NCI-H526 treated with DMSO at 0.1 percent for 48 hours (cell line): ENCODE measurements around the gene GALNT17.

Source experiments
- DNase-seq: peaks from one replicate; lab custom pipeline; 2025; lab: John Stamatoyannopoulos, UW

GALNT17 gene

DNA sequence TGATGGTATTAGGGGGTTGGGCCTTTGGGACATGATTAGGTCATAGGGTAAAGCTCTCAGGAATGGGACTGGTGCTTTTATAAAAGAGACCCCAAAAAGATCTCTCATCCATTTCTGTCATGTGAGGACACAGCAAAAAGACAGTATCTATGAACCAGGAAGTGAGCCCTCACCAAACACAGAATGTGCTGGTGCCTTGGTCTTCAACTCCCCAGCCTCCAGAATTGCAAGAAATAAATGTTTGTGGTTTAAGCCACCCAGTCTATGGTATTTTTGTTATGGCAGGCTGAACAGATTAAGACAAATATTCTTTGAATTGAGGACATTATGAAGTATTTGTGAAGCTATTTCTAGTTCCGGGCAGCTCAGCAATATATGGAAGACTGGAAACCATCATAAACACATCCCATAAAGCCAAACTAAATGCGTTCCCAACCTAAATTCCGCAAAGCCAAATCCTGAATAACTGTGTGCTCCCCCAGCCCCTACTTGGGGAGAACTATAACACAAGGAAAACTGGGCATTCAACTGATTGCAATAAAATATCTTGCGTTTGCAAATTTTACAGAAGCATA is 153.7 kb downstream of the GALNT17 start:
- no peak for DNase-seq

DNA sequence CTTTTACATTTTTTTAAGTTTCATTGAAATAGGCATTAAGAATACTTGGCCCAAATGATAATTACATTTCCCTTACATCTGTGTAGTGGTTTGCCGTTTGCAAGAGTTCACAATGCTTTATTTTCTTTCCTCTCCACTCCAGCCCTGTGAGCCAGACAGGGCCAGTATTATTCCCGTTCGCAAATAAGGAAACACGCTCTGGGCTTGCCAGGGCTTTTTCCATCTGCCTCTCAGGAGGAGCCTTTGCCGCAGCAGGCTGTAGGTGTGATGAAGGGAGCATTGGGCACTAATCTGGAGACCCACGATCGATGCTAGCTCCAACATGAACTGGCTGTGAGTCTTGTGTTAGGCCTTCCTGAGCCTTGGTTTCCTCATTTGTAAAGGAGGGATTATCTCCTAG is 154.4 kb downstream of the GALNT17 start:
- no peak for DNase-seq

DNA sequence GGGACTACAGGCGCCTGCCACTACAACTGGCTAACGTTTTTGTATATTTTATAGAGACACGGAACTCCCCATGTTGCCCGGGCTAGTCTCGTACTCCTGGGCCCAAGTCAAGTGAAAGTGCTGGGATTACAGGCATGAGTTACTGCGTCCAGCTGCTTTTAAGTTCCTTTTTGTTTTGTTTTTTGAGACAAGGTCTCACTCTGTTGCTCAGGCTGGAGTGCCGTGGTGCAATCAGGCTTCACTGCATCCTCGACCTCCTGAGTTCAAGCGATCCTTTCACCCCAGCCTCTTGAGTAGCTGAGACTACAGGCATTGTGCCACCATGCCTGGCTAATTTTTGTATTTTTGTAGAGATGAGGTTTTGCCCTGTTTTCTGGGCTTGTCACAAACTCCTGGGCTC is 155.0 kb downstream of the GALNT17 start:
- no peak for DNase-seq

DNA sequence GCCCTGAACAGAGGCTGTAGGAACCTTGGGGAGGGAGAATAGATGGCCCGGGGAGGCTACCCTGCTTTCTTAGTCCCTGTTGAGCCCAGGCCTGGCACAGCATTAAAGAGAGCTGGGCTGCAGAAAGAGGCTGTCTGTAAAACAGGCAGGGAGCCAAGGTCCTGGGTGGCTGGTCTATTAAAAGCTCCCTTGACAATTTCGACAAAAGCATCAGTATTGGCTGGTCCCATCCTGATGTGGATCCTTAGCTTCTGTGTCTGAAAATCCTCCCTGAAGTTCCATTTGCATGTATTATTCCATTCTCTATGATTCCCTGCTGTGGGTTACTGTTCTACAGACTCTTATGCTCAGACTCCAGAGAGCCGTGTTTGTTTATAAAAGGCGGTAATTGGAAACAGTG is 158.5 kb downstream of the GALNT17 start:
- no peak for DNase-seq

DNA sequence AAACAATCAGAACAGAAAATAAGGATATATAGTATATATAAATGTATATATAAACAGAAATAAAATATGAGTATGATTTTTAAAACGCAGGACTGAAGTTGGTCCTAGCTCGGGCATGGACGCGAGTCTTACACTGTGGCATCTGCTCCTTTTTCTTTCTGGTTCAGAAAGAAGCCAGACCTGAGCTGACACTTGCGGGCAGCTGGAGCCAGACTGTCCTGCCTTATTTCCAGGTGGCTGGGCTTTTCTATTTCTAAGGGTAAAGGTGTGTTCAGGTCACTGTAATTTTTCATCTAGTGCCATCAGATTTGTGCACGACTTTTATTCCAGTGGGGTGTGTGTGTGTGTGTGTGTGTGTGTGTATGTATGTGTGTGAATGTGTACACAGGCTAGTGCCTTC is 166.4 kb downstream of the GALNT17 start:
- DNase-seq = no peak

GRCh38 chr7:71300086-71300485 is 168.1 kb downstream of the GALNT17 start:
- DNase-seq = no peak

- no peak for DNase-seq
Measured at GRCh38 chr7:71300603-71301002, 168.7 kb downstream of the GALNT17 start.

- DNase-seq = no peak
Measured at GRCh38 chr7:71301167-71301566, 169.2 kb downstream of the GALNT17 start.

GRCh38 chr7:71303566-71303965 is 171.6 kb downstream of the GALNT17 start:
- no peak for DNase-seq

DNA sequence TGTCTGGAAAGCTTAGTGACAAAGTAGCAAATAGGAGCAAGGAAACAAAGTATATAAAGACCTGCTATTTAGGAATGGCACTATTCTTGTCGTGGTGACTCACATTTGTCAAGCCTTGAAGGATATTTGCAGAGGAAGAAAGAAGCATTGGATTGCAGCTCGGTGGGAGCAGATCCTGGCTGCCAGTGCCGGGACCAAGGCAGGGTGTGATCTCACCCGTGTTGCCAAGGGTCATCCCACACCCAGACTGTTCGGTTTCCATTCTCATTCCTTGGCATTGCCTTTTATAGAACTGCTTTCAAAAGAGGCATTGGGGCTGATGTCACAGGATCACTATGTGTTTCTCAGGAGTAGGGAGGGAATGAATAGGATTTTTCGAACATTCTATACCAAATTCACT is 176.2 kb downstream of the GALNT17 start:
- DNase-seq = no peak

DNA sequence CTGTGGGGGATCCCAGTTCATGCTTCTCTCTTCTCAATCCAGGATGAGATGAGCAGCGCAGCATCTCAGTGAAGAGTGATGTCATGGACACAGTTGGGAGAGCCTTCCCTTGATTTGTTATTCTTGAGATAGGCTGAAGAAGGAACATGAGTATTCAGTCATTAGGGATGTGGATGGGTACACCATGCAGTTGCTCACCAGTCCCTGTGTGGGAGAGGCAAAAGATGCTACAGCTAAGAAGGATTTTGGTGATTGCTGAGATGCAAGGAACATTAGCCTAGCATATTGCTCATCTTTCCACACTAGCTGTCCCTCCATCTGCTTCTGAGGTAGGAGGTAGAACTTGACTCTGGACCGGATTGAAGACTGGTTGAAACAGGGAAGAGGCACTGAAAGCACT is 179.6 kb downstream of the GALNT17 start:
- no peak for DNase-seq

GRCh38 chr7:71312755-71313490 is 181.0 kb downstream of the GALNT17 start:
- no peak for DNase-seq

DNA sequence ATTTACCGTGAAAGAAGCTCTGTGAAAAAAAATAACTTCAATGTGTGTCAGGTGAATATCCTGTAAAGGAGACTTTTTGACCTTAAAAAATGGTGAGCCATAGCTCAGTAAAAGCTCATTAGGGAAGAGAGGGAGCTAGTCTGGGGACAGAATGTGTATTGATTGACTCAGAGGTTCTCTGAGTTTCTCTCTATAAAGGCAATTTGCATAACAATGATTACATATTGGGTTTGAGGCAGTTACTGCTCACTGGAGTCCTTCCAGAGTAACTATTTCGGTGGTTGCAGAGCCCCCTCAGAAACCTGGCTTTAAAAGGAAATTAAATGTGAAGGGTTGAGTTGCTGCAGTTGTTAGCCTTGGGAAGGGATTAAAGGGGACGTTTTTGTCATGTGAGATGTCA is 181.6 kb downstream of the GALNT17 start:
- no peak for DNase-seq

- DNase-seq = no peak
Measured at GRCh38 chr7:71320916-71321315, 189.0 kb downstream of the GALNT17 start.

DNA sequence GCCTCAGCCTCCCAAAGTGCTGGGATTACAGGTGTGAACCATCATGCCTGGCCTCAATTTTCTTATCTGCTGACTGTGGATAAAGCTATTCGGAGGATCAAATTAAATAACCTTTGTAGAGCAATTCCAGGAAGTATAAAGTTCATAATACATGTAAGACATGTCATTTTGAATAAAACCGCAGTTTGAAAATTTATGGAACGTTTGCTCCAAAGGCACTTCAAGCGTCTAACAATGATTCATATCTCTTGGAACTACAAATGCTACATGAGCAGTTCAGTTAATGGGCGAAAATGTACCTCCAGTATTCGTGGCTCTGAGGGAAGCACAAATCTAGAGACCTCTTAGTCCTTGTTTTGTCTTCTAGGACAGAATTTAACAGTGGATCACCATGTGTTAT is 190.3 kb downstream of the GALNT17 start:
- no peak for DNase-seq

DNA sequence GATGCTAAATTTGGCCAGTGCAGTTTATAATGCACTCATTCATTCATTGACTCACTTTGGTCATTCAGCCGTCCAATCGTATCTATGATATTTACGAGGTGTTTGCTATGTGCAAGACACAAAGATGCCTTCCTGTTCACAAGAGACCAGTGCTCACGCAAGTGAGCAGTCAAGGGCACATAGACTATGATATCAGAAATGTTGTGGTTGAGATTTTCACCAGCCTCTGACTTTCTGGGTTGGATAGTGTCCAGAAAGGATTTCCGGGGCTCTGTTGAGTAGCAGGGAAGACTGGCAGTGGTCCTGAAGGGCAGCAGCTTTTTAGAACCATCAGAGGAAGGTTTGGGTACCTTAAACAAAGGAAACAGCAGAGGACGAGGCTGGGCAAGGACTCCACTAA is 191.8 kb downstream of the GALNT17 start:
- DNase-seq = no peak

DNA sequence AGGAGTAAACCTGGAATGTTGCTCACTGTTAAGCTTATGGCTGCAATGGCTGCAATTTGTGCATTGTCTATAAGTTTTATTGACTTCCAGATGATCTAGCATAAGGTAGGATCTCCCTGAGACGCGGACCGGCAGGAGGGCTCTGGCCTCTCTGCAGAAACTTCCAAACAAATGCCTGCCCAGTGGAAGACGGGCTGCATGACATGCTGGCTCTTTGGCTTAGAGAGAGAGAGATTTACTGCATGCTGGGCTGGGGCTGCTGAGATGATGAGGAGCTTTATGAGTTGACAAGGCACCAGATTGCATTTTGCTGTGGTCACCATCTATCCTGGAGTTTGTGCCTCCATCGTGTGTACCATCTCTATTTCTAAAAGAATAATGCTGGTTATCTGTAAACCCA is 193.2 kb downstream of the GALNT17 start:
- DNase-seq = no peak

- DNase-seq = no peak
Measured at GRCh38 chr7:71326595-71326994, 194.7 kb downstream of the GALNT17 start.

GRCh38 chr7:71327946-71328345 is 196.0 kb downstream of the GALNT17 start:
- DNase-seq = no peak

DNA sequence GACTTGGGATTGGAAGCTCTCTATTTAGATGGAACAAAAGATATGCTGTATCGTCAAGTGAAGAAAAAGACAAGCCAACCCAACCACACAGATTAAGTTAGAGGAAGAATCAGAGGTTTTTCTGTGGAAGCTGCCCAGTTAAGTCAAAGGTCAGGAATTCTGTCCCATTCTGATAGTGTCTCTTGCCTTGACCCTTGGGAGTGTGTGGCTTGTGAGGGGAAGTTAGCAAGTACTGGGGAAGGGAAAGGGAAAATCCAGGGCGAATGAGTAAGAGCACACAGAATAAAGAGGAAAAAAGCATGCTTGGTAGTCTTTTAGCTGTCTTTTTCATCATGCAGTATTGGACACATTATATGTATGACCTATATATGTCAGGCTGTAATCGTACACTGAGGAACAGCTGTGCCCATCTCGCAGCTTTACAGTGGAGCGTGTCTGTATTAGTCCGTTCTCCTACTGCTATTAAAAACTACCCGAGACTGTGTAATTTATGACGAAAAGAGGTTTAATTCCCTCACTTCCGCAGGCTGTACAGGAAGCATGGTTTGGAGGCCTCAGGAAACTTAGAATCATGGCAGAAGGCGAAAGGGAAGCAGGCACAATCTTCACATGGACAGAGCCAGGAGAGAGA is 197.2 kb downstream of the GALNT17 start:
- DNase-seq = no peak

DNA sequence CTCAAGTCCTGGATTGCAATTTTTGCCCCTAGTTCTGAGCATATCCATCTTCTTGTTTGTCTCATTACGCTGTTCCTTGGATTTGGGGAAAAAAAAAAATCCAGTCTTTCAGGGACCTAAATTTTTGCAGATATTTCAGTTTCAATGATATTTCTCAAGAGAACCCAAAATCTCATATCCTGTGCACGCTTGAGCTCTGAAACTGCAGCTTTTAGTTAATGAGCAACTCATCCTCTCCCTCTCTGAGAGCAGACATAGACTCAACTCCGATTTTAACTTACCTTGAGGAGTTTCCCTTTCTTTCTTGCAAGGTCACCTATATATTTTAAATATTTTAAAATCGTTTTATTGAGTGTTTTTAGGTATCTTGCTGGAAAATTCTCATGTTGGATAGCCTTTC is 200.3 kb downstream of the GALNT17 start:
- no peak for DNase-seq

DNA sequence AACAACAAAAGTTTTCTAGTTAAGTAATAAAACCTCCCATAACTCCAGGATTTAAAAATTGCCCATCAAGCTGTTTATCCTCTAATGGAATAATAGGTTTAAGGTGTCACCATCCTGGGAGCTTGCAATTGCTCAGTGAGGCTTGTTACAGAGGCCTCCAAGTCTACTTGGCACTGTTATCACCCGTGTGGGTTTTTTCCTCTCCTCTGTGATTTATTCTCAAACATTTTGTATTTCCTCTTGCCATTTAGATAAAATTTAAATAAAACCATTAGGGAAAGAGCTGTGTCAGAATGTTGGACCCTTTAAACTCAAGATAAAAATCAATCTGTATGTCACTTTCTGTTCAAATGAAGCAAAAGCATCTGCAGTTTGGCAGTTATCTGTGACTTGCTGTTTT is 202.6 kb downstream of the GALNT17 start:
- DNase-seq = no peak

- DNase-seq = no peak
Measured at GRCh38 chr7:71338866-71339265, 206.9 kb downstream of the GALNT17 start.

- DNase-seq = no peak
Measured at GRCh38 chr7:71339924-71340323, 208.0 kb downstream of the GALNT17 start.
